IMR-90 (cell line): ENCODE measurements around the gene TMPRSS6. TPM values are rescaled to one million over a fixed set of nuclear protein-coding genes. Genes with fewer than 3 reads are reported as not detected.

Source experiments
- ATAC-seq: fragments of 200-7000 bp; cut with Tn5 transposase; 2 replicates; pipeline ENCODE4 v1.9.1; 2020; ENCODE audit warnings: low read depth, mild to moderate bottlenecking, moderate library complexity
- BruUV-seq: library from RNA; stranded (reverse); fragments of 400-500 nt; replicated peaks from 2 replicates; lab custom pipeline; 2021; lab: Mats Ljungman, UMichigan
- CTCF ChIA-PET: fragments of 300-600 bp; formaldehyde crosslinking; extraction: SDS; loops from one replicate; lab custom pipeline; 2021; ENCODE audit warnings: antibody characterized with exemption; lab: Yijun Ruan, JAX
- POLR2A ChIA-PET: fragments of 300-600 bp; sonication (Branson Sonifier 250); formaldehyde crosslinking; loops from one replicate; lab custom pipeline; 2022; ENCODE audit warnings: antibody characterized with exemption; ENCODE audit not compliant: unreplicated experiment; lab: Charles Lee
- DNase-seq: peaks from one replicate; pipeline ENCODE4 v3.0.0; 2013
- H2AFZ ChIP-seq: replicated peaks from 2 replicates; pipeline ENCODE3; 2013; ENCODE audit warnings: low read length, mild to moderate bottlenecking; ENCODE audit not compliant: poor library complexity
- H2AK5ac ChIP-seq: 2 replicates; pipeline ENCODE4 v1.6.1; 2013; ENCODE audit warnings: low read depth, low read length, inconsistent platforms
- H2AK9ac ChIP-seq: replicated peaks from 2 replicates; pipeline ENCODE3; 2013; ENCODE audit warnings: mild to moderate bottlenecking, low read depth, low read length, moderate library complexity; ENCODE audit not compliant: poor library complexity
- H2BK120ac ChIP-seq: 2 replicates; pipeline ENCODE4 v1.6.1; 2013; ENCODE audit warnings: low read depth, low read length, inconsistent platforms
- H2BK15ac ChIP-seq: 3 replicates; pipeline ENCODE4 v1.6.1; 2013; ENCODE audit warnings: low read depth, low read length, inconsistent platforms
- H2BK20ac ChIP-seq: 2 replicates; pipeline ENCODE4 v1.6.1; 2013; ENCODE audit warnings: low read depth, mild to moderate bottlenecking, inconsistent platforms, low read length, moderate library complexity
- H2BK5ac ChIP-seq: 2 replicates; pipeline ENCODE4 v1.6.1; 2013; ENCODE audit warnings: mild to moderate bottlenecking, low read depth, low read length, inconsistent platforms; ENCODE audit not compliant: poor library complexity, severe bottlenecking
- H3K14ac ChIP-seq: replicated peaks from 2 replicates; pipeline ENCODE4 v1.6.1; 2013; ENCODE audit warnings: low read depth, low read length, inconsistent platforms
- H3K18ac ChIP-seq: 2 replicates; pipeline ENCODE4 v1.6.1; 2013; ENCODE audit warnings: low read depth, low read length, control low read depth
- H3K23ac ChIP-seq: 2 replicates; pipeline ENCODE4 v1.6.1; 2013; ENCODE audit warnings: low read depth, low read length, inconsistent platforms
- H3K27ac ChIP-seq: 2 replicates; pipeline ENCODE4 v1.5.1; 2013; ENCODE audit warnings: mild to moderate bottlenecking, control low read depth, low read length; ENCODE audit not compliant: insufficient read depth
- H3K27me3 ChIP-seq: 2 replicates; pipeline ENCODE4 v1.6.1; 2013; ENCODE audit warnings: low read length; ENCODE audit not compliant: control insufficient read depth, insufficient read depth
- H3K36me3 ChIP-seq: 2 replicates; pipeline ENCODE4 v1.6.1; 2013; ENCODE audit warnings: low read length, mixed read lengths; ENCODE audit not compliant: control insufficient read depth, insufficient read depth
- H3K4ac ChIP-seq: 2 replicates; pipeline ENCODE4 v1.6.1; 2013; ENCODE audit warnings: low read depth, low read length, inconsistent platforms
- H3K4me1 ChIP-seq: 2 replicates; pipeline ENCODE4 v1.6.1; 2013; ENCODE audit warnings: low read length, mixed read lengths; ENCODE audit not compliant: control insufficient read depth, insufficient read depth
- H3K4me2 ChIP-seq: 2 replicates; pipeline ENCODE4 v1.6.1; 2013; ENCODE audit warnings: low read depth, mild to moderate bottlenecking, control low read depth, low read length, moderate library complexity
- H3K4me3 ChIP-seq: 2 replicates; pipeline ENCODE4 v1.5.1; 2013; ENCODE audit warnings: low read depth, mild to moderate bottlenecking, control low read depth, low read length, moderate library complexity; ENCODE audit not compliant: insufficient read depth
- H3K56ac ChIP-seq: 2 replicates; pipeline ENCODE4 v1.6.1; 2013; ENCODE audit warnings: low read length, inconsistent platforms; ENCODE audit not compliant: insufficient read depth; ENCODE audit errors: extremely low read depth
- H3K79me1 ChIP-seq, 2 experiments: 2 replicates each; pipeline ENCODE4 v1.6.1; 2013; ENCODE audit warnings: low read length in 2 of 2, inconsistent platforms in 1 of 2, low read depth in 1 of 2
- H3K9ac ChIP-seq: 2 replicates; pipeline ENCODE4 v1.6.1; 2013; ENCODE audit warnings: low read depth, low read length, control low read depth
- H3K9me1 ChIP-seq: 2 replicates; pipeline ENCODE4 v1.6.1; 2013; ENCODE audit warnings: low read length, inconsistent platforms; ENCODE audit not compliant: insufficient read depth
- H3K9me3 ChIP-seq: 2 replicates; pipeline ENCODE4 v1.6.1; 2013; ENCODE audit warnings: low read length; ENCODE audit not compliant: control insufficient read depth, insufficient read depth
- H4K20me1 ChIP-seq: 2 replicates; pipeline ENCODE4 v1.6.1; 2013; ENCODE audit warnings: low read length, inconsistent platforms; ENCODE audit not compliant: insufficient read depth
- H4K5ac ChIP-seq: 2 replicates; pipeline ENCODE4 v1.6.1; 2013; ENCODE audit warnings: mild to moderate bottlenecking, low read depth, low read length, control low read depth
- H4K8ac ChIP-seq, 2 experiments: 2 replicates each; pipeline ENCODE4 v1.6.1; 2013; ENCODE audit warnings: low read depth in 2 of 2, low read length in 2 of 2, control low read depth in 1 of 2, inconsistent platforms in 1 of 2
- H4K91ac ChIP-seq: 2 replicates; pipeline ENCODE4 v1.6.1; 2013; ENCODE audit warnings: low read depth, low read length, inconsistent platforms; ENCODE audit not compliant: insufficient read depth
- BHLHE40 ChIP-seq: fragments of 150-350 bp; IDR thresholded peaks from 2 replicates; pipeline ENCODE4 v1.6.1; 2016; ENCODE audit warnings: mild to moderate bottlenecking, low read depth, low read length
- CEBPB ChIP-seq: IDR thresholded peaks from 2 replicates; pipeline ENCODE4 v1.6.1; 2012; ENCODE audit warnings: low read depth, low read length, improper control_type of control experiment
- CTCF ChIP-seq: conservative IDR thresholded peaks from 2 replicates; pipeline ENCODE4 v1.5.1; 2012; ENCODE audit warnings: mild to moderate bottlenecking, low read depth, low read length, improper control_type of control experiment
- FOS ChIP-seq: fragments of 150-350 bp; IDR thresholded peaks from 2 replicates; pipeline ENCODE4 v1.6.1; 2016; ENCODE audit warnings: low read depth, low read length
- MAFK ChIP-seq: IDR thresholded peaks from 2 replicates; pipeline ENCODE4 v1.6.1; 2012; ENCODE audit warnings: low read depth, low read length, improper control_type of control experiment
- MAZ ChIP-seq: IDR thresholded peaks from 2 replicates; pipeline ENCODE4 v1.6.1; 2012; ENCODE audit warnings: low read depth, mild to moderate bottlenecking, low read length, improper control_type of control experiment, moderate library complexity, borderline replicate concordance
- MXI1 ChIP-seq: IDR thresholded peaks from 2 replicates; pipeline ENCODE4 v1.6.1; 2012; ENCODE audit warnings: low read depth, mild to moderate bottlenecking, low read length, moderate library complexity, borderline replicate concordance
- NFE2L2 ChIP-seq: fragments of 150-350 bp; IDR thresholded peaks from 2 replicates; pipeline ENCODE4 v1.6.1; 2016; ENCODE audit warnings: low read depth, mild to moderate bottlenecking, low read length
- POLR2A ChIP-seq: IDR thresholded peaks from 2 replicates; pipeline ENCODE4 v1.6.1; 2012; ENCODE audit warnings: mild to moderate bottlenecking, low read depth, low read length
- RAD21 ChIP-seq: IDR thresholded peaks from 2 replicates; pipeline ENCODE4 v1.6.1; 2012; ENCODE audit warnings: low read length, improper control_type of control experiment
- RCOR1 ChIP-seq: IDR thresholded peaks from 2 replicates; pipeline ENCODE4 v1.6.1; 2012; ENCODE audit warnings: mild to moderate bottlenecking, low read length, improper control_type of control experiment; ENCODE audit not compliant: insufficient replicate concordance
- RFX5 ChIP-seq: IDR thresholded peaks from 2 replicates; pipeline ENCODE4 v1.8.0; 2012; ENCODE audit warnings: low read depth, mild to moderate bottlenecking, low read length, moderate library complexity
- SMC3 ChIP-seq: fragments of 150-350 bp; IDR thresholded peaks from 2 replicates; pipeline ENCODE4 v1.6.1; 2016; ENCODE audit warnings: low read depth, mild to moderate bottlenecking, antibody characterized with exemption, low read length, moderate library complexity
- USF2 ChIP-seq: fragments of 150-350 bp; IDR thresholded peaks from 2 replicates; pipeline ENCODE4 v1.6.1; 2017; ENCODE audit warnings: mild to moderate bottlenecking, antibody characterized with exemption, low read length, low read depth
- WGBS, 2 experiments: methylation state at CpG; one replicate each; pipeline versions ENCODE4 v1.1.5 to v1.1.7; 2013; ENCODE audit warnings: missing lambda C conversion rate in 2 of 2; ENCODE audit not compliant: insufficient read length in 1 of 2; ENCODE audit errors: extremely low coverage in 2 of 2; 5-methylcytosine and 5-hydroxymethylcytosine counted together
- dilution Hi-C: fragments of 300-500 bp; cut with HindIII; formaldehyde crosslinking; loops from one replicate; pipeline ENCODE4 v1.14.3; 2018; ENCODE audit warnings: low sequenced_read_pairs; ENCODE audit not compliant: unreplicated experiment
- in situ Hi-C: fragments of 300-500 bp; cut with MboI; formaldehyde crosslinking; loops from 3 replicates; pipeline ENCODE4 v1.14.3; 2019; ENCODE audit warnings: low sequenced_read_pairs, inconsistent platforms, mixed read lengths
- intact Hi-C: fragments of 100-400 bp; cut with micrococcal nuclease; formaldehyde crosslinking; loops from 2 replicates; pipeline ENCODE4 v1.10.0; 2022
- polyA plus RNA-seq, 3 experiments: library from polyadenylated mRNA; depleted of rRNA; stranded (reverse); fragments of >200 nt; gene quantifications; 2 replicates each; pipeline ENCODE4 v1.2.3, GENCODE V29; 2012; ENCODE audit warnings: low replicate concordance in 1 of 3
- total RNA-seq: library from RNA; depleted of rRNA; stranded (reverse); fragments of >200 nt; gene quantifications from 2 replicates; pipeline ENCODE4 v1.2.3, GENCODE V29; 2012

TMPRSS6 gene
- total and polyA plus RNA-seq, 2 of the 4 experiments (the other 2 are of a cell fraction), result not detected

- Histone ChIP-seq H3K9me3 (no peaks in the 10 kb centered on the region), H3K14ac (no peak overlapping the region), H2BK120ac (no peak overlapping the region), H2BK5ac (no peak overlapping the region), H3K36me3 (no peaks in the 10 kb centered on the region), H3K56ac (no peak overlapping the region), H3K23ac (no peak overlapping the region), H2AK5ac (no peak overlapping the region), H3K4me2 (no peak overlapping the region), H2AFZ (no peak overlapping the region), H4K5ac (no peak overlapping the region), H2BK15ac (no peak overlapping the region), H3K4me3 (no peak overlapping the region), H3K4me1 (peaks cover 3% of the 10 kb centered on the region; the same call in 1 of the 2 replicates), H3K18ac (no peak overlapping the region), H4K8ac (no peak overlapping the region), H3K9me1 (no peaks in the 10 kb centered on the region), H4K20me1 (no peaks in the 10 kb centered on the region), H2AK9ac (no peak overlapping the region), H3K4ac (no peak overlapping the region), H3K79me1 (no peaks in the 10 kb centered on the region), H2BK20ac (no peak overlapping the region), H3K27me3 (peaks cover 65% of the 10 kb centered on the region), H4K91ac (no peak overlapping the region), H3K9ac (no peak overlapping the region), H3K27ac (no peak overlapping the region)
- no peak for TF ChIP-seq MXI1
- TF ChIP-seq CEBPB, result no peak
- no peak for TF ChIP-seq MAZ
- no peak for TF ChIP-seq FOS
- no peak for TF ChIP-seq SMC3
- no peak for TF ChIP-seq CTCF
- no peak for TF ChIP-seq BHLHE40
- no peak for TF ChIP-seq NFE2L2
- no peak for TF ChIP-seq RCOR1
- TF ChIP-seq USF2, result no peak
- no peak for TF ChIP-seq RAD21
- no peak for TF ChIP-seq RFX5
- TF ChIP-seq MAFK, result no peak
- no peak for TF ChIP-seq POLR2A
- WGBS, 2 experiments, result no CpG with 5 or more reads among the region's 4 CpGs
- intact Hi-C loops, result no loop called here
- CTCF ChIA-PET, result no interaction called here
- POLR2A ChIA-PET, result no interaction called here
- BruUV-seq, result no TSS peak
- no peak for ATAC-seq
- dilution Hi-C loops, result no loop called here
- in situ Hi-C loops, result no loop called here
- DNase-seq, result no peak
Observed at GRCh38 chr22:37117092-37117491, 7.6 kb upstream of the TMPRSS6 start.
